ENCODE results near the gene SORBS1. TPM values are rescaled to one million over a fixed set of nuclear protein-coding genes. Genes with fewer than 3 reads are reported as not detected.

Gene SORBS1
- total RNA-seq, 2 experiments from 2014 or later = 0.24 to 0.47 TPM

- ATAC-seq = no peak
- Mint-ChIP-seq H3K27ac (no peak overlapping the region), H3K4me3 (no peak overlapping the region), H3K36me3 (ENCODE audit: low read depth) (no peaks in the 10 kb centered on the region), H3K27me3 (ENCODE audit: low read depth) (peaks cover 6% of the 10 kb centered on the region), H3K9me3 (ENCODE audit: insufficient read depth) (no peaks in the 10 kb centered on the region), H3K4me1 (ENCODE audit: low read depth) (no peaks in the 10 kb centered on the region)
- DNase-seq = no peak
- CTCF ChIA-PET = no interaction called here
- POLR2A ChIA-PET = no interaction called here
Measured at GRCh38 chr10:95503526-95503925, 57.6 kb downstream of the SORBS1 start.

GRCh38 chr10:95503001-95503400 is 58.2 kb downstream of the SORBS1 start:
- POLR2A ChIA-PET = no interaction called here
- Mint-ChIP-seq H3K36me3 (ENCODE audit: low read depth) (no peaks in the 10 kb centered on the region), H3K9me3 (ENCODE audit: insufficient read depth) (no peaks in the 10 kb centered on the region), H3K27me3 (ENCODE audit: low read depth) (peaks cover 3% of the 10 kb centered on the region), H3K27ac (no peak overlapping the region), H3K4me1 (ENCODE audit: low read depth) (no peaks in the 10 kb centered on the region), H3K4me3 (no peak overlapping the region)
- no peak for ATAC-seq
- CTCF ChIA-PET = no interaction called here
- DNase-seq = no peak

GRCh38 chr10:95502377-95502776 is 58.8 kb downstream of the SORBS1 start:
- no peak overlapping the region for H3K27ac Mint-ChIP-seq
- no peak for DNase-seq
- no peak overlapping the region for H3K4me3 Mint-ChIP-seq
- CTCF ChIA-PET = no interaction called here
- no peaks in the 10 kb centered on the region for H3K4me1 Mint-ChIP-seq (ENCODE audit: low read depth)
- peaks cover 3% of the 10 kb centered on the region for H3K27me3 Mint-ChIP-seq (ENCODE audit: low read depth)
- no peak for ATAC-seq
- H3K36me3 Mint-ChIP-seq (ENCODE audit: low read depth) = no peaks in the 10 kb centered on the region
- H3K9me3 Mint-ChIP-seq (ENCODE audit: insufficient read depth) = no peaks in the 10 kb centered on the region
- POLR2A ChIA-PET = no interaction called here

- H3K9me3 Mint-ChIP-seq (ENCODE audit: insufficient read depth) = no peaks in the 10 kb centered on the region
- H3K4me3 Mint-ChIP-seq = no peak overlapping the region
- DNase-seq (no peak), ATAC-seq (no peak)
- H3K4me1 Mint-ChIP-seq (ENCODE audit: low read depth) = no peaks in the 10 kb centered on the region
- H3K27ac Mint-ChIP-seq = no peak overlapping the region
- no peaks in the 10 kb centered on the region for H3K36me3 Mint-ChIP-seq (ENCODE audit: low read depth)
- H3K27me3 Mint-ChIP-seq (ENCODE audit: low read depth) = peaks cover 3% of the 10 kb centered on the region
- ChIA-PET CTCF (no interaction called here), POLR2A (no interaction called here)
Measured at GRCh38 chr10:95501203-95502094, 59.7 kb downstream of the SORBS1 start.

- no peaks in the 10 kb centered on the region for H3K9me3 Mint-ChIP-seq (ENCODE audit: insufficient read depth)
- ATAC-seq (no peak), DNase-seq (no peak)
- peaks cover 3% of the 10 kb centered on the region for H3K27me3 Mint-ChIP-seq (ENCODE audit: low read depth)
- ChIA-PET POLR2A (no interaction called here), CTCF (no interaction called here)
- H3K36me3 Mint-ChIP-seq (ENCODE audit: low read depth) = no peaks in the 10 kb centered on the region
- H3K4me3 Mint-ChIP-seq = no peak overlapping the region
- no peak overlapping the region for H3K27ac Mint-ChIP-seq
- H3K4me1 Mint-ChIP-seq (ENCODE audit: low read depth) = no peaks in the 10 kb centered on the region
Measured at GRCh38 chr10:95500649-95501048, 60.5 kb downstream of the SORBS1 start.

GRCh38 chr10:95500097-95500496 is 61.1 kb downstream of the SORBS1 start:
- H3K27me3 Mint-ChIP-seq (ENCODE audit: low read depth) = peaks cover 3% of the 10 kb centered on the region
- no peak for ATAC-seq
- H3K4me1 Mint-ChIP-seq (ENCODE audit: low read depth) = no peaks in the 10 kb centered on the region
- CTCF ChIA-PET = no interaction called here
- POLR2A ChIA-PET = no interaction called here
- no peak overlapping the region for H3K4me3 Mint-ChIP-seq
- no peaks in the 10 kb centered on the region for H3K9me3 Mint-ChIP-seq (ENCODE audit: insufficient read depth)
- no peaks in the 10 kb centered on the region for H3K36me3 Mint-ChIP-seq (ENCODE audit: low read depth)
- DNase-seq = no peak
- H3K27ac Mint-ChIP-seq = no peak overlapping the region

GRCh38 chr10:95499482-95499989 is 61.6 kb downstream of the SORBS1 start:
- CTCF ChIA-PET = no interaction called here
- Mint-ChIP-seq H3K9me3 (ENCODE audit: insufficient read depth) (no peaks in the 10 kb centered on the region), H3K27ac (no peak overlapping the region), H3K27me3 (ENCODE audit: low read depth) (peaks cover 3% of the 10 kb centered on the region), H3K4me1 (ENCODE audit: low read depth) (no peaks in the 10 kb centered on the region), H3K36me3 (ENCODE audit: low read depth) (no peaks in the 10 kb centered on the region), H3K4me3 (no peak overlapping the region)
- no peak for ATAC-seq
- POLR2A ChIA-PET = no interaction called here
- no peak for DNase-seq

- Mint-ChIP-seq H3K9me3 (ENCODE audit: insufficient read depth) (no peaks in the 10 kb centered on the region), H3K4me1 (ENCODE audit: low read depth) (no peaks in the 10 kb centered on the region), H3K36me3 (ENCODE audit: low read depth) (no peaks in the 10 kb centered on the region), H3K27me3 (ENCODE audit: low read depth) (no peaks in the 10 kb centered on the region), H3K27ac (no peak overlapping the region), H3K4me3 (no peak overlapping the region)
- ATAC-seq (no peak), DNase-seq (no peak)
- ChIA-PET POLR2A (no interaction called here), CTCF (no interaction called here)
Measured at GRCh38 chr10:95496951-95497350, 64.2 kb downstream of the SORBS1 start.

GRCh38 chr10:95496246-95496911 is 64.8 kb downstream of the SORBS1 start:
- Mint-ChIP-seq H3K27ac (no peak overlapping the region), H3K4me3 (no peak overlapping the region), H3K36me3 (ENCODE audit: low read depth) (no peaks in the 10 kb centered on the region), H3K9me3 (ENCODE audit: insufficient read depth) (no peaks in the 10 kb centered on the region), H3K4me1 (ENCODE audit: low read depth) (no peaks in the 10 kb centered on the region), H3K27me3 (ENCODE audit: low read depth) (no peaks in the 10 kb centered on the region)
- POLR2A ChIA-PET = no interaction called here
- no peak for ATAC-seq
- DNase-seq = no peak
- CTCF ChIA-PET = no interaction called here

- H3K4me3 Mint-ChIP-seq = no peak overlapping the region
- no peaks in the 10 kb centered on the region for H3K9me3 Mint-ChIP-seq (ENCODE audit: insufficient read depth)
- no peaks in the 10 kb centered on the region for H3K36me3 Mint-ChIP-seq (ENCODE audit: low read depth)
- ATAC-seq (no peak), DNase-seq (no peak)
- CTCF ChIA-PET = no interaction called here
- no peaks in the 10 kb centered on the region for H3K27me3 Mint-ChIP-seq (ENCODE audit: low read depth)
- H3K27ac Mint-ChIP-seq = no peak overlapping the region
- no peaks in the 10 kb centered on the region for H3K4me1 Mint-ChIP-seq (ENCODE audit: low read depth)
- POLR2A ChIA-PET = no interaction called here
Measured at GRCh38 chr10:95493862-95494261, 67.3 kb downstream of the SORBS1 start.

- Mint-ChIP-seq H3K27me3 (ENCODE audit: low read depth) (peaks cover 2% of the 10 kb centered on the region), H3K4me3 (no peak overlapping the region), H3K4me1 (ENCODE audit: low read depth) (no peaks in the 10 kb centered on the region), H3K36me3 (ENCODE audit: low read depth) (no peaks in the 10 kb centered on the region), H3K27ac (no peak overlapping the region), H3K9me3 (ENCODE audit: insufficient read depth) (no peaks in the 10 kb centered on the region)
- DNase-seq (no peak), ATAC-seq (no peak)
- CTCF ChIA-PET = no interaction called here
- POLR2A ChIA-PET = no interaction called here
Measured at GRCh38 chr10:95487994-95488393, 73.2 kb downstream of the SORBS1 start.

- H3K36me3 Mint-ChIP-seq (ENCODE audit: low read depth) = no peaks in the 10 kb centered on the region
- H3K9me3 Mint-ChIP-seq (ENCODE audit: insufficient read depth) = no peaks in the 10 kb centered on the region
- ChIA-PET POLR2A (no interaction called here), CTCF (no interaction called here)
- H3K4me3 Mint-ChIP-seq = no peak overlapping the region
- H3K4me1 Mint-ChIP-seq (ENCODE audit: low read depth) = no peaks in the 10 kb centered on the region
- ATAC-seq (no peak), DNase-seq (no peak)
- H3K27me3 Mint-ChIP-seq (ENCODE audit: low read depth) = peaks cover 2% of the 10 kb centered on the region
- no peak overlapping the region for H3K27ac Mint-ChIP-seq
Measured at GRCh38 chr10:95485056-95485844, 75.9 kb downstream of the SORBS1 start.
